Trophoblast cell (in vitro differentiated cells and primary cell): ENCODE results near the gene NPBWR2.

ENCODE experiments used
- DNase-seq, 2 donors: peaks; one replicate each; pipeline ENCODE4 v3.0.0-alpha.2; 2016
- H2AFZ ChIP-seq: 2 replicates; pipeline ENCODE4 v1.6.1; 2013; ENCODE audit warnings: low read length, moderate library complexity, mild to moderate bottlenecking; ENCODE audit not compliant: insufficient read depth, poor library complexity
- H2AK5ac ChIP-seq: 2 replicates; pipeline ENCODE4 v1.6.1; 2013; ENCODE audit warnings: mild to moderate bottlenecking, low read length
- H2BK120ac ChIP-seq: 2 replicates; pipeline ENCODE4 v1.6.1; 2013; ENCODE audit warnings: low read length, mild to moderate bottlenecking, moderate library complexity; ENCODE audit not compliant: insufficient read depth, poor library complexity
- H2BK12ac ChIP-seq: 2 replicates; pipeline ENCODE4 v1.6.1; 2013; ENCODE audit warnings: mild to moderate bottlenecking, low read length, moderate library complexity
- H2BK5ac ChIP-seq: 2 replicates; pipeline ENCODE4 v1.6.1; 2013; ENCODE audit warnings: low read length, low read depth, moderate library complexity, mild to moderate bottlenecking; ENCODE audit not compliant: poor library complexity
- H3K14ac ChIP-seq: 2 replicates; pipeline ENCODE4 v1.6.1; 2013; ENCODE audit warnings: mild to moderate bottlenecking, low read length
- H3K18ac ChIP-seq: 2 replicates; pipeline ENCODE4 v1.6.1; 2013; ENCODE audit warnings: mild to moderate bottlenecking, low read length
- H3K23ac ChIP-seq: 2 replicates; pipeline ENCODE4 v1.6.1; 2013; ENCODE audit warnings: low read length
- H3K27ac ChIP-seq: 2 replicates; pipeline ENCODE4 v1.5.1; 2013; ENCODE audit warnings: low read depth, mild to moderate bottlenecking, inconsistent platforms, low read length, moderate library complexity
- H3K27me3 ChIP-seq: 2 replicates; pipeline ENCODE4 v1.6.1; 2013; ENCODE audit warnings: inconsistent platforms, mild to moderate bottlenecking, low read length, moderate library complexity; ENCODE audit not compliant: insufficient read depth
- H3K36me3 ChIP-seq, 2 experiments: 1 replicate in 1 of 2; 2 replicates in 1 of 2; pipeline ENCODE4 v1.6.1; 2013; ENCODE audit warnings: low read length in 2 of 2, mild to moderate bottlenecking in 2 of 2, moderate library complexity in 1 of 2; ENCODE audit not compliant: insufficient read depth in 2 of 2, control insufficient read depth in 1 of 2
- H3K4ac ChIP-seq: 2 replicates; pipeline ENCODE4 v1.6.1; 2013; ENCODE audit warnings: low read depth, mild to moderate bottlenecking, low read length, moderate library complexity
- H3K4me1 ChIP-seq, 2 experiments: 1 replicate in 1 of 2; 2 replicates in 1 of 2; pipeline ENCODE4 v1.6.1; 2013; ENCODE audit warnings: low read length in 2 of 2, mild to moderate bottlenecking in 2 of 2, moderate library complexity in 1 of 2; ENCODE audit not compliant: insufficient read depth in 2 of 2, control insufficient read depth in 1 of 2
- H3K4me2 ChIP-seq: 2 replicates; pipeline ENCODE4 v1.6.1; 2013; ENCODE audit warnings: inconsistent platforms, mild to moderate bottlenecking, low read length, moderate library complexity
- H3K4me3 ChIP-seq: 2 replicates; pipeline ENCODE4 v1.5.1; 2013; ENCODE audit warnings: mild to moderate bottlenecking, low read depth, low read length, inconsistent platforms
- H3K79me1 ChIP-seq: one replicate; pipeline ENCODE4 v1.6.1; 2013; ENCODE audit warnings: low read length
- H3K79me2 ChIP-seq: 2 replicates; pipeline ENCODE4 v1.6.1; 2013; ENCODE audit warnings: low read length, mild to moderate bottlenecking; ENCODE audit not compliant: control insufficient read depth, insufficient read depth, poor library complexity
- H3K9ac ChIP-seq: 2 replicates; pipeline ENCODE4 v1.6.1; 2013; ENCODE audit warnings: mild to moderate bottlenecking, low read length
- H3K9me3 ChIP-seq: 2 replicates; pipeline ENCODE4 v1.6.1; 2013; ENCODE audit warnings: low read depth, mild to moderate bottlenecking, control low read depth, inconsistent platforms, low read length; ENCODE audit not compliant: insufficient read depth
- H4K12ac ChIP-seq: 2 replicates; pipeline ENCODE4 v1.6.1; 2013; ENCODE audit warnings: low read depth, mild to moderate bottlenecking, low read length, moderate library complexity
- H4K8ac ChIP-seq: 2 replicates; pipeline ENCODE4 v1.6.1; 2013; ENCODE audit warnings: low read depth, mild to moderate bottlenecking, low read length, moderate library complexity
- H4K91ac ChIP-seq: one replicate; pipeline ENCODE4 v1.6.1; 2013; ENCODE audit warnings: low read depth, mild to moderate bottlenecking, low read length, moderate library complexity
- WGBS: extraction: QIAGEN DNeasy Blood & Tissue Kit; methylation state at CpG from one replicate; pipeline ENCODE4 v1.1.7; 2013; ENCODE audit warnings: missing lambda C conversion rate; ENCODE audit not compliant: insufficient read length, insufficient coverage; ENCODE audit errors: extremely low coverage; 5-methylcytosine and 5-hydroxymethylcytosine counted together

NPBWR2 gene

DNA sequence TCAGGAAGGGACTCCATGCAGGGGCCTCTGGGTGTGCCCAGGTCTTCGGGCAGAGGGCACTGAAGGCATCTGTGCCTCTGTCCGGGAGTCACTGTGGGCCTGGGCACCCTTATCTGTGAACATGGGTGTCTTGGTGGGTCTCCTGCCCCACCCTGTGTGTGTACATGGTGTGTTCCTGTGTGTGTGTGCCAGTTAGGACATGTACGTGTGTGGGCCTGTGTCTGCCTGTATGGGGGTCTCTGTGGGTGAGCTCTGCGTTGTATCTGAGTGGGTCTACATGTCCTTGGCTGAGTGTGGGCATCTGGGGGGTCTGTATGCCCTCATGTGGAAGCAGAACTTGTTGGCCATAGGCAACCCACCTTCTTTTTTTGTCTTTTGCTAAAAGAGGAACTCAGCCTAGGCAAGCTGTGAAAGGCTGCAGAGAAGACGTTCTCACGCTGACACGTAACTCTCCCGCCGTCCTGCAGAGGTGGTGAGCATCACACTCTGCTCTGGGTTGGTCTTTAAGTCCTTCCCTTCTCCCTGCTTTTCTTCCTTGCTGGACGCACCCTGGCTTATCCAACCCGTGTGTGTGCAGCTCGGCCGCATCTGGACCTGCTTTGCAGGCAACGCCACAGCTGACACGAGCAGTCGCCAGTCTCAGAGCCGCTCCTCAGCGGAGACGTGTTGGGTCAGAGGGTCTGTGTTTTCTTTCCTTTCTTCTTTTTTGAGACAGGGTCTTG is 532 bp upstream of the NPBWR2 start:
- no peak overlapping the region for H3K4ac ChIP-seq
- H4K91ac ChIP-seq: no peak overlapping the region
- no peak overlapping the region for H3K23ac ChIP-seq
- H3K14ac ChIP-seq: no peak overlapping the region
- H3K79me1 ChIP-seq: no peaks in the 10 kb centered on the region
- H3K4me3 ChIP-seq: no peak overlapping the region
- DNase-seq: no peak
- H3K79me2 ChIP-seq: no peaks in the 10 kb centered on the region
- no peaks in the 10 kb centered on the region for H3K36me3 ChIP-seq
- no peak overlapping the region for H3K27ac ChIP-seq
- no peaks in the 10 kb centered on the region for H3K4me1 ChIP-seq
- H3K27me3 ChIP-seq: peaks cover under 1% of the 10 kb centered on the region
- H3K4me2 ChIP-seq: no peak overlapping the region
- H4K12ac ChIP-seq: no peak overlapping the region
- H4K8ac ChIP-seq: no peak overlapping the region
- no peak overlapping the region for H2BK120ac ChIP-seq
- no peak overlapping the region for H2BK12ac ChIP-seq
- H3K9me3 ChIP-seq: no peaks in the 10 kb centered on the region
- no peak overlapping the region for H2BK5ac ChIP-seq
- no peak overlapping the region for H3K9ac ChIP-seq
- H3K18ac ChIP-seq: no peak overlapping the region
- H2AK5ac ChIP-seq: no peak overlapping the region
- H2AFZ ChIP-seq: no peak overlapping the region
- no CpG with 5 or more reads among the region's 19 CpGs for WGBS

DNA sequence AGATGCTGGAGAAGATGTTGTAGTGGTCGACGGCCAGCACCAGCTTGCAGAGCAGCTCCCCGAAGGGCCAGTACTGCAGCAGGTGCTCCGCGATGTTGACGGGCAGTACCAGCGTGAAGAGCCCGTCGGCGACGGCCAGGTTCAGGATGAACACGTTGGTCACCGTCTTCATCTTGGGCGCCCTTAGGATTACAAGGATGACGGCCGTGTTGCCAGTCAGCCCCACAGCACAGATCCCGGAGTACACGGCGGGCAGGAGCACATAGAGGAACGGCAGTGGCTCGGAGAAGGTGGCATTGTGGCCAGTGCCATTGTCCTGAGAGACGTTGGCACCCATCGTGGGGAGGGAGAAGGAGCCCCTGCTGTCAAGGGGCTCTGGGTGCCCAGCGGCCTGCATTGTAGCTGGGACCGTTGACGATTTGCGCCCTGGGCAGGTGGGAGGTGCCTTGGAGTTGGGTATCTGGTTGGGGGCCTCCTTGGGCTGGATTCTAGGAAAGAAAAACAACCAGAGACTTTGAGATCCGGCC is 867 bp downstream of the NPBWR2 start:
- no peak overlapping the region for H3K4me2 ChIP-seq
- no peak overlapping the region for H4K12ac ChIP-seq
- no peak overlapping the region for H4K8ac ChIP-seq
- no peak overlapping the region for H4K91ac ChIP-seq
- no peaks in the 10 kb centered on the region for H3K36me3 ChIP-seq
- H3K9me3 ChIP-seq: no peaks in the 10 kb centered on the region
- no peak overlapping the region for H3K4ac ChIP-seq
- no peak overlapping the region for H3K14ac ChIP-seq
- no peak overlapping the region for H2BK5ac ChIP-seq
- peaks cover 0 to 2% of the 10 kb centered on the region in 2 experiments for H3K4me1 ChIP-seq
- H3K18ac ChIP-seq: no peak overlapping the region
- no peak overlapping the region for H2BK12ac ChIP-seq
- H3K79me2 ChIP-seq: no peaks in the 10 kb centered on the region
- H3K23ac ChIP-seq: no peak overlapping the region
- WGBS: no CpG with 5 or more reads among the region's 28 CpGs
- no peak overlapping the region for H2BK120ac ChIP-seq
- DNase-seq: no peak
- no peak overlapping the region for H3K9ac ChIP-seq
- H3K27me3 ChIP-seq: peaks cover 6% of the 10 kb centered on the region
- H3K4me3 ChIP-seq: no peak overlapping the region
- no peak overlapping the region for H2AFZ ChIP-seq
- no peak overlapping the region for H2AK5ac ChIP-seq
- H3K79me1 ChIP-seq: no peaks in the 10 kb centered on the region
- H3K27ac ChIP-seq: no peak overlapping the region

DNA sequence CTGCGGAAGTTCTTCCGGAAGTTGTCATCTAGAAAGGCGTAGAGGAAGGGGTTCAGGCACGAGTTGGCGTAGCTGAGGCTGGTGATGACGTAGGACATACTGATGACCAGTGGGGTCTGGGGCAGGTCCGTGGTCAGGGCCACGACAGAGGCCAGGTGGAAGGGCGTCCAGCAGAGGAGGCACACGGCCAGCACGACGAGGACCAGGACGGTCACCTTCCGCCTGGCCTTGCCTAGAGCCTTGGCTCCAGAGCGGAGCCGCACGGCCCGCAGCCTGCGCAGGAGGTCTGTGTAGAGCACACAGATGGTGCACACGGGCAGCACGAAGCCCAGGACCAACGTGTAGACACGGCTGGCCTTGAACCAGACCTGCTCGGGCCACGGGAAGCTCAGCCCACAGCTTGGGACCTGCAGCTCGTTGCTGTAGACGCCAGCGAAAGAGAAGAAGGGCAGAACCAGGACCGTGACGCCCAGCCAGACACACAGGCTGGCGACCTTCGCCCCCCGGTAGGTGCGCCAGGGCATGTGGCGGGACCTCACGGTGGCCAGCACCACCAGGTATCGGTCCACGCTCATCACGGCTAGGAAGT is 1.4 kb downstream of the NPBWR2 start:
- H2BK5ac ChIP-seq: no peak overlapping the region
- H3K4ac ChIP-seq: no peak overlapping the region
- no peak overlapping the region for H3K27ac ChIP-seq
- H3K27me3 ChIP-seq: peaks cover 6% of the 10 kb centered on the region
- no peak overlapping the region for H3K14ac ChIP-seq
- H2BK120ac ChIP-seq: no peak overlapping the region
- no peak overlapping the region for H2BK12ac ChIP-seq
- no peak overlapping the region for H4K12ac ChIP-seq
- no peaks in the 10 kb centered on the region for H3K79me2 ChIP-seq
- H2AFZ ChIP-seq: no peak overlapping the region
- no peaks in the 10 kb centered on the region for H3K36me3 ChIP-seq
- H3K23ac ChIP-seq: no peak overlapping the region
- H3K9ac ChIP-seq: no peak overlapping the region
- no peak overlapping the region for H3K18ac ChIP-seq
- H2AK5ac ChIP-seq: no peak overlapping the region
- no peaks in the 10 kb centered on the region for H3K79me1 ChIP-seq
- DNase-seq: no peak
- no peaks in the 10 kb centered on the region for H3K9me3 ChIP-seq
- H3K4me2 ChIP-seq: no peak overlapping the region
- H4K8ac ChIP-seq: no peak overlapping the region
- H4K91ac ChIP-seq: no peak overlapping the region
- peaks cover 0 to 2% of the 10 kb centered on the region in 2 experiments for H3K4me1 ChIP-seq
- no CpG with 5 or more reads among the region's 39 CpGs for WGBS
- no peak overlapping the region for H3K4me3 ChIP-seq

DNA sequence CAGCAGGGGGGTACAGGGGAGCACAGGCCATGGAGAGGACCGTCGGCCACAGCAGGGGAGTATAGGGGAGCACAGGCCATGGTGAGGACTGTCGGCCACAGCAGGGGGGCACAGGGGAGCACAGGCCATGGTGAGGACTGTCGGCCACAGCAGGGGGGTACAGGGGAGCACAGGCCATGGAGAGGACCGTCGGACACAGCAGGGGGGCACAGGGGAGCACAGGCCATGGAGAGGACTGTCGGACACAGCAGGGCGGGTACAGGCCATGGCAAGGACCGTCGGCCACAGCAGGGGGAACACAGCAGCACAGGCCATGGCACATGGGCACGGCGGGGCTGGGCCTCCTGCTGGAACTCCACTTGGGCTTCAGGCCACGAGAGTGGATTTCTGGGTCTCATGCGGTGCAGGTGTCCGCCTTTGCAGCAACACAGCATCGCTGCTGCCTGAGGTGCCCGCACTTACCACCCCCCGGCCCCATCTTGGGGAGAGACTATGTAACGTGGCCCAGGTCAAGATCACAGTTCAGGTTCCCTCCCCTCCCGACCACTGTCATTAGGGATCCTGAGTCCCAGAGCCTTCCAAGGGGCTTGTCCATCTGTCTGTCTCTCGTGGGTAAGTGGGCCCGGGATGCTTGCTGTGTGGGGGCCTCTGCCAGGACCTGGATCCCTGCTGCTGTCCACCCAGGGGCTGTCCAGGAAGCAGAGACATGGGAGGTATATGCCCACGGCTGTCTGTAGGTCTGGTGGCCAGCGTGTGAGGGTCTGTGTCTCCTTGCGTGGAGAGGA is 2.5 kb downstream of the NPBWR2 start:
- Histone ChIP-seq H3K4ac (no peak overlapping the region), H3K27ac (no peak overlapping the region), H3K18ac (no peak overlapping the region), H3K79me1 (no peaks in the 10 kb centered on the region), H2BK5ac (no peak overlapping the region), H4K91ac (no peak overlapping the region), H3K4me1 (peaks cover 0 to 2% of the 10 kb centered on the region in 2 experiments), H3K14ac (no peak overlapping the region), H2BK120ac (no peak overlapping the region), H3K23ac (no peak overlapping the region), H4K8ac (no peak overlapping the region), H2AK5ac (no peak overlapping the region), H3K27me3 (peaks cover 6% of the 10 kb centered on the region), H2AFZ (no peak overlapping the region), H3K4me2 (no peak overlapping the region), H3K4me3 (no peak overlapping the region), H3K9me3 (no peaks in the 10 kb centered on the region), H4K12ac (no peak overlapping the region), H2BK12ac (no peak overlapping the region), H3K36me3 (no peaks in the 10 kb centered on the region), H3K79me2 (no peaks in the 10 kb centered on the region), H3K9ac (no peak overlapping the region)
- WGBS: no CpG with 5 or more reads among the region's 25 CpGs
- DNase-seq: no peak
